Panc1 (cell line): Measurements from ENCODE around the gene LOXL1. TPM values are rescaled to one million over a fixed set of nuclear protein-coding genes. Genes with fewer than 3 reads are reported as not detected.

Experiments
- ATAC-seq: fragments of 200-7000 bp; cut with Tn5 transposase; 2 replicates; pipeline ENCODE4 v1.9.1; 2020; ENCODE audit warnings: mild to moderate bottlenecking, moderate library complexity
- BruUV-seq: library from RNA; stranded (reverse); fragments of 400-500 nt; replicated peaks from 2 replicates; lab custom pipeline; 2021; lab: Mats Ljungman, UMichigan
- CTCF ChIA-PET: fragments of 300-600 bp; sonication (Branson Sonifier 250); formaldehyde crosslinking; loops from one replicate; lab custom pipeline; 2022; ENCODE audit warnings: antibody characterized with exemption; lab: Charles Lee
- POLR2A ChIA-PET: fragments of 300-600 bp; sonication (Branson Sonifier 250); formaldehyde crosslinking; loops from one replicate; lab custom pipeline; 2022; ENCODE audit warnings: antibody characterized with exemption; lab: Charles Lee
- DNase-seq: peaks from one replicate; pipeline ENCODE4 v3.0.0-alpha.2; 2010; ENCODE audit warnings: low read depth, low spot score
- H3K27ac ChIP-seq: 2 replicates; pipeline ENCODE4 v1.5.1; 2011; ENCODE audit warnings: mild to moderate bottlenecking, low read length, inconsistent platforms
- H3K27me3 ChIP-seq: fragments of 200-500 bp; sonication (Bioruptor generic); 2 replicates; pipeline ENCODE4 v1.6.0; 2014; ENCODE audit warnings: low read length, inconsistent platforms; ENCODE audit not compliant: control insufficient read depth, insufficient read depth
- H3K36me3 ChIP-seq: fragments of 200-500 bp; sonication (Bioruptor generic); 2 replicates; pipeline ENCODE4 v1.5.1; 2014; ENCODE audit warnings: inconsistent platforms, mild to moderate bottlenecking, low read length, moderate library complexity; ENCODE audit not compliant: control insufficient read depth, insufficient read depth
- H3K4me1 ChIP-seq: 2 replicates; pipeline ENCODE4 v1.5.1; 2011; ENCODE audit warnings: inconsistent platforms, mild to moderate bottlenecking, low read length, moderate library complexity; ENCODE audit not compliant: control insufficient read depth, insufficient read depth
- H3K4me3 ChIP-seq, 2 experiments: 2 replicates each; pipeline ENCODE4 v1.5.1; 2011 to 2012; ENCODE audit warnings: low read depth in 2 of 2, low read length in 2 of 2, mild to moderate bottlenecking in 2 of 2, inconsistent platforms in 1 of 2, moderate library complexity in 1 of 2
- H3K9me3 ChIP-seq: fragments of 200-500 bp; sonication (Bioruptor generic); 2 replicates; pipeline ENCODE4 v1.5.1; 2014; ENCODE audit warnings: low read depth, mild to moderate bottlenecking, inconsistent platforms, low read length, moderate library complexity; ENCODE audit not compliant: control insufficient read depth, insufficient read depth
- CTCF ChIP-seq: fragments of 450-650 bp; IDR thresholded peaks from 2 replicates; pipeline ENCODE4 v1.5.1; 2017; ENCODE audit warnings: mild to moderate bottlenecking
- POLR2AphosphoS5 ChIP-seq: IDR thresholded peaks from 2 replicates; pipeline ENCODE4 v1.6.1; 2012; ENCODE audit warnings: mild to moderate bottlenecking, low read depth, low read length, moderate library complexity
- REST ChIP-seq, 2 experiments: IDR thresholded peaks; 2 replicates each; pipeline ENCODE4 v1.6.1; 2011 to 2012; ENCODE audit warnings: low read depth in 2 of 2, control low read depth in 1 of 2, low read length in 1 of 2, mild to moderate bottlenecking in 1 of 2, moderate library complexity in 1 of 2; ENCODE audit not compliant: insufficient read depth in 1 of 2
- SIN3A ChIP-seq: IDR thresholded peaks from 2 replicates; pipeline ENCODE4 v1.6.1; 2012; ENCODE audit warnings: low read depth, mild to moderate bottlenecking, low read length, moderate library complexity, borderline replicate concordance; ENCODE audit not compliant: insufficient read depth
- TCF7L2 ChIP-seq: IDR thresholded peaks from 2 replicates; pipeline ENCODE4 v1.6.1; 2011; ENCODE audit warnings: mild to moderate bottlenecking, low read depth, low read length, inconsistent platforms
- in situ Hi-C: cut with HindIII; loops from 2 replicates; pipeline ENCODE4 v1.10.0; 2016; ENCODE audit warnings: low sequenced_read_pairs, low pct_unique_long_range_greater_than_20kb
- intact Hi-C: fragments of 100-400 bp; cut with micrococcal nuclease; formaldehyde crosslinking; loops from one replicate; pipeline ENCODE4 v1.10.0; 2022; ENCODE audit not compliant: unreplicated experiment
- total RNA-seq: library from RNA; stranded (reverse); gene quantifications from one replicate; pipeline ENCODE4 v1.2.1, GENCODE V29; 2021; ENCODE audit not compliant: unreplicated experiment

LOXL1 gene
- total RNA-seq, 1 experiment from 2014 or later, result 18.6 TPM

- ATAC-seq (peak; percentile 90), DNase-seq (no peak)
- ChIA-PET POLR2A (interaction anchor here (0.6 kb wide), 1 partner anchor 292 kb away, joined by 3 read pairs; no protein-coding TSS in a partner anchor), CTCF (no interaction called here)
- Histone ChIP-seq H3K9me3 (no peaks in the 10 kb centered on the region), H3K4me1 (peaks cover 31% of the 10 kb centered on the region), H3K36me3 (no peaks in the 10 kb centered on the region), H3K27me3 (no peaks in the 10 kb centered on the region), H3K27ac (peak within 1 kb of the TSS; percentile 73), H3K4me3 (peak within 1 kb of the TSS; percentile 65 to 70)
- TF ChIP-seq REST (IDR thresholded peaks at IDR 0.05; ENCODE audit: insufficient read depth in 1 of 2, low read depth in 2 of 2, low read length in 1 of 2) (no peak), POLR2AphosphoS5 (peak; percentile 43; the same call in 1 of the 2 replicates), SIN3A (peak; percentile 99; the same call in 1 of the 2 replicates), CTCF (peak; percentile 98), TCF7L2 (no peak; the same call in 1 of the 2 replicates)
- intact Hi-C loops, result no loop called here
- BruUV-seq, result no TSS peak
- in situ Hi-C loops, result no loop called here
Measured at GRCh38 chr15:73991726-73992593, 65.7 kb downstream of the LOXL1 start, which contains the start of gene STOML1. Gene STOML1 (minus strand): TSS chr15:73992295. CDS start chr15:73992223, 72 bp downstream.

DNA sequence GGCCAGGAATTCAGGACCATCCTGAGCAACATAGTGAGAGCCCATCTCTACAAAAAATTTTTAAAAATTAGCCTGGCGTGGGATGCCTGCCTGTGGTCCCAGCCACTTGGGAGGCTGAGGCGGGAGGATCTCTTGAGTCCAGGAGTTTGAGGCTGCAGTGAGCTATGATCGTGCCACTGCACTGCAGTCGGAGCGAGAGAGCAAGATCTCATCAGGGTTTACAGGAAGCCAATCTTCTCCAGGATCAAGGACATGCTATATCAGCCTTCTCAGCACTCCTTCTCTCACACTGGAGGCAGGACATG, 66.3 kb downstream of the LOXL1 start:
- CTCF ChIA-PET, result no interaction called here
- ATAC-seq (no peak), DNase-seq (no peak)
- TF ChIP-seq POLR2AphosphoS5 (no peak), REST (IDR thresholded peaks at IDR 0.05; ENCODE audit: insufficient read depth in 1 of 2, low read depth in 2 of 2, low read length in 1 of 2) (no peak), CTCF (no peak; the same call in none of the 2 replicates), SIN3A (no peak), TCF7L2 (no peak)
- H3K4me1 ChIP-seq, result peaks cover 37% of the 10 kb centered on the region
- H3K4me3 ChIP-seq, result peak overlapping the region; percentile 65 to 70
- no peaks in the 10 kb centered on the region for H3K27me3 ChIP-seq
- H3K9me3 ChIP-seq, result no peaks in the 10 kb centered on the region
- H3K27ac ChIP-seq, result peak overlapping the region; percentile 64
- no TSS peak for BruUV-seq
- in situ Hi-C loops (no loop called here), intact Hi-C loops (no loop called here)
- no peaks in the 10 kb centered on the region for H3K36me3 ChIP-seq
- POLR2A ChIA-PET, result no interaction called here
